ENCODE measurements around the gene LBP.
"Not testable (repeated sequence)": the region's sequence is repeated elsewhere in the genome, so short reads cannot be mapped to it uniquely, and the experiment has no call there.

The LBP gene

DNA sequence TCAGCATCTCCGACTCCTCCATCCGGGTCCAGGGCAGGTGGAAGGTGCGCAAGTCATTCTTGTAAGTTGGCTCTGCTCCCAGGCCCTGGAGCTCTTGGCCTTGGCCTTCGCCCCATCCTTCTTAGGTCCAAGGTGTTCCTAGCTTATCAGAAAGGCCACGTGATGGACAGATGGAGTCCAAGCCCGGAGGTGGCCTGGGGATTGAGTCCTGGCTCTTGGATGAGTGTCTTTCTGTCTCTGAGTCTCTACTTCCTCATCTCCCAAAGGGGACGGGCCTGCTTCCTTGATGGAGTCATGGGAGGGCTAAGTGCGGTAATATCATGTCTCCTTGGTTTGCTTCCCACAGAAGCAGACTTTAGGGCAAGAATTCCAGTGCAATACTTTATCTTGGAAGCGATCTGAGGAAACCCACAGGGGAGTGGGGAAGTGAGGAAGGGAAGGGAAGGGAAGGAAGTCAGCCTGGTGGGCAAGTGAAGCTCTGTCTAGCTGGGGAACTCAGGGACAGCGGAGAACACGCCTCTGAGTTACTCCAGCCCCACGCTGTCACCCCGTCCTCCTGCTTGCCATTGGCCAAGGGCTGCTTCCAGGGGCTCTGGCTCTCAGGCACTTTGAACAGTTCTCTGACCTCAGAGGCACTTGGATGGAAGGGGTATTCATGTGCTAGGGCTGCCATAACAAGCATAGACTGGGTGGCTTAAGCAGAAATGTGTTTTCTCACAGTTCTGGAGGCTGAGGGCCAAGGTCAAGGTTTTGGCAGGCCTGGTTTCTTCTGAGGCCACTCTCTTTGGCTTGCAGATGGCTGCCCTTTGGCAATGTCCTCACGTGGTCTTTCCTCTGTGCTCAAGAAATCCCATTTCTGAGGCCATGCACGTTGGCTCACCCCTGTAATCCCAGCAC lies 4.8 kb downstream of the LBP start:
- DNase-seq, result no peak

- no peak for DNase-seq
These were observed 7.0 kb downstream of the LBP start for GRCh38 chr20:38353316-38353715.

DNA sequence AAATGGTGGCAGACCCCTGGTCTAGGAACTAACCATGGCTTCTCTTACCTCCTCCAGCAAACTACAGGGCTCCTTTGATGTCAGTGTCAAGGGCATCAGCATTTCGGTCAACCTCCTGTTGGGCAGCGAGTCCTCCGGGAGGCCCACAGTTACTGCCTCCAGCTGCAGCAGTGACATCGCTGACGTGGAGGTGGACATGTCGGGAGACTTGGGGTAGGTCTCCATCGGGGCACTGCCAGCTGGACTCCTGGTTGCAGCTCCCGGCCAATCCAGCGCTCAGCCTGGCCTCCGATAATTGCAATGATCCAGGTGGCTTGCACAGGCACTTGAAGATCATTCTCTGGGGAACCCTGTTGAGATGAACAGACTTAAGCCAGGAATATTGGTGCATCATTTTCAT lies 7.9 kb downstream of the LBP start:
- DNase-seq, result no peak

DNA sequence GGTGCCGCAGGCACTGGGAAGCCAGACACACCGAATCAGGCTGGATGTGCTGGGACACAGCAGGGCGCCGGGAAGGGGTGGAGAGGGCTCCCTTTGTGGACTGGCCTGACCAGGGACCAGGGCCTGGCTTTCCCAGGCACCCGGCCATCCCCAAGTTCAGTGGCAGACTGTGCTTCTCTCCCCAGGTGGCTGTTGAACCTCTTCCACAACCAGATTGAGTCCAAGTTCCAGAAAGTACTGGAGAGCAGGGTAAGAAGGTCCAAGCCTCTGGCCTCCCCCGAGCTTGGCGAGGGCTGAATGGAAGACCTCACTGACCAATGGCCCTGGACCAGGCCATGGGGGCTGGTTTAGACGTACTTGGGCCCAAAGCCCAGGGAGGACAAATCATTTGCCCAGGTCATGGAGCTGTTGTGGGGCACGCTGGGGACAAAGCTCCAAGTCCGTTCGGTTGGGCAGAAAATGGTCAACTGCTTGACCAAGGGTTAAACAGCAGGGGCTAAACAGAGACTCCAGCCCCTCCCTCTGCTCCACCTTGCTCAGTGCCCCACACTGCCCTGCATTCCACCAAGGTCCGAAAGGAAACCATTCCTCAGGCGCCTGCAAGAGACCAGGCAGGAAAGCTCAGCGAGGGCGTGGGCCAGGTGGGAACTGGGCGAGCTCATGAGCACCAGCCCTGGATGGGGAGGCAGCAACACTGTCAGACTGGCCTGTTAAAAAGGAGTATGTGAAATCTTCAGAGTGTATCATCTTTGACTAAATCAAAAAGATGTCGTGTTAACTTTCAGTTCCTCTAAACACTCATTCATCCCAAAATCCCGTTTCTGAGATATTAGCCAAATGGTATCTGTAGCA lies 9.1 kb downstream of the LBP start:
- no peak for DNase-seq

DNA sequence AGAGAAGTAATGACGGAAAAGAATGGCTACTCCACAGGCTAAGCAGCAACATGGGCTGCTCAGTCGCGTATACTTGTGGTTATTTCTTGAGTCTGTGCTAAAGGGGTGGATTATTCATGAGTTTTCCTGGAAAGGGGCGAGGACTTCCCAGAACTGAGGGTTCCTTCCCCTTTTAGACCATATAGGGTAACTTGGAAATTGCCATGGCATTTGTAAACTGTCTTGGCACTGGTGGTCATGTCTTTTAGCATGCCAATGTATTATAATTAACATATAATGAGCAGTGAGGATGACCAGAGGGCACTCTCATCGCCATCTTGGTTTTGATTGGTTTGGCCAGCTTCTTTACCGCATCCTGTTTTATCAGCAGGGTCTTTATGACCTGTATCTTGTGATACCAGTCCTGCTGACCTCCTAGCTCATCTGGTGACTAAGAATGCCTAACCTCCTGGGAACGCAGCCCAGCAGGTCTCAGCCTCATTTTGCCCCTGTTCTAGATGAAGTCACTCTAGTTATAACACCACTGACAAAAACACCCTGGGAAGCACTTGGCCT lies 11.4 kb downstream of the LBP start:
- DNase-seq, result no peak

- DNase-seq, result no peak
These were observed 12.3 kb downstream of the LBP start for GRCh38 chr20:38358556-38358955.

GRCh38 chr20:38363004-38363747 lies 16.9 kb downstream of the LBP start:
- DNase-seq, result no peak

- DNase-seq, result no peak
These were observed 23.1 kb downstream of the LBP start for GRCh38 chr20:38369389-38369788.

- no peak for DNase-seq
These were observed 26.5 kb downstream of the LBP start for GRCh38 chr20:38372806-38373205.

- no peak for DNase-seq
These were observed 27.1 kb downstream of the LBP start for GRCh38 chr20:38373231-38373867.

DNA sequence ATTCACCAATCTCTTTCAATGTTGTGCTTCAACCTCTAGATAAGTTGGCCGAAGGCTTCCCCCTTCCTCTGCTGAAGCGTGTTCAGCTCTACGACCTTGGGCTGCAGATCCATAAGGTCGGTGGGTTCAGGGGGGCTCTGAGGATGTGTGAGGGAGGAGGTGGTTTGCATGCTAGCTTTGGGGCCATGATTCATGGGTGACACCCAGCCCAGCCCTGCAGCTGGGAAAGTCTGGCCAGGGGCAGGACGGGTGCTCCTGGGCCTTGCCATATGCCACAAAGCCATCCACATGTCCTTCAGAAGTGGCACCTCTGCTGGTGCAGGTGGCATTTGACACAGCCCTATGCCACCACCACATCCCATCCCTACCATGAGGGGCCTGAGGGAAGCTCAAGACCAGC lies 27.6 kb downstream of the LBP start:
- DNase-seq, result no peak

- no peak for DNase-seq
These were observed 30.9 kb downstream of the LBP start for GRCh38 chr20:38377039-38377685.

GRCh38 chr20:38377838-38378237 lies 31.6 kb downstream of the LBP start:
- DNase-seq, result not testable (repeated sequence)

DNA sequence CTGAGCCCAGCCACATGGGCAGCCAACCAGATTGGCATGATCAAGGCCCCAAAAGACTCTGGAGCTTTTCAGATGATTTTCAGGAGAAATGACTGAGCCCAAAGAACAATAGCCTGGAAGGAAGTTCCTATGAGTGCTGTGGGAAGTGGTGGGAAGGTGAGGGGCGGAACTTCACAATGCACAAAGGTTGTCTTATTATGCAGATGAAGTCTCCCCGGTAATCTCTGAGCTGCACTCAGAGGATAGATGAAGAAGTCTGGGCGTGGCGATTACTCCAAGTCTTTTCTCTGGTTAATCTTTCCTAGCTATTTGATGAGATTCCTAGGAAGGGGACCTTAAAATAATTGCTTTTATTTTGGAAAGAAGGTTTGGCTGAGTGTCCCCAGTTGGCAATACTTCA lies 36.9 kb downstream of the LBP start:
- no peak for DNase-seq

DNA sequence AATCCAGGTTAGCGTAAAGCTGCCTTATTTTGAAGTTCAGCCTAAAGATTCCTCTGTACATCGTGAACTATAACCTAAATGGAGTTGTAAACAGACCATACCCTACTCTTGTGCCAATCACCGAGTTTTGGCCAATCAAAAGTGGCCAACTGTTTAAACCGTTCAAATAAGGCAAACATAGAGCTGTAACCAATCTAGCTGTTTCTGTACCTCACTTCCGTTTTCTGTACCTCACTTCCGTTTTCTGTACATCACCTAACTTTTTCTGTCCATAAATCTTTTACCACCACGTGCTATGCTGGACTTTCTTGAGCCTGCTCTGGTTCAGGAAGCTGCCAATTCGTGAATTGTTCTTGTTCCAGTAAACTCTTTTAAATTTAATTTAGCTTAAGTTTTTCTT lies 39.7 kb downstream of the LBP start:
- DNase-seq, result no peak

- DNase-seq, result no peak
These were observed 40.6 kb downstream of the LBP start for GRCh38 chr20:38386851-38387250.

GRCh38 chr20:38387953-38388352 lies 41.7 kb downstream of the LBP start:
- no peak for DNase-seq

DNA sequence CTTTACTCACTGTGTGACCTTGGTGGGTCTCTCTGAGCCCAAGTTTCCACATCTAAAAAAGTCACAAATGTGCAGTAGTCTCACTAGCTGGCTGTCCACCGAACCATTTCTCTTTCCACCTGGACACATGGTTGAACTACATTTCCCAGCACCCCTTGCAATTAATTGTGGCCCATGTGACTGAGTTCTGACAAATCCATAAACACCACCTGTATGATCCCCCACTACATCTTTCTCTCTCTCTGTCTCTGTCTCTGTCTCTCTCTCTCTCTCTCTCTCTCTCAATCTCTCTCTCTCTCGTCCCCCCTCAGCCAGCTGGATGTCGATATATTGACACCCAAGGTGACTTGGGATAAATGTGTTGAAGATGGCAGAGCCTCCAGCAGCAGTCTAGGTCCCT lies 46.1 kb downstream of the LBP start:
- no peak for DNase-seq

- DNase-seq, result no peak
These were observed 47.0 kb downstream of the LBP start for GRCh38 chr20:38393259-38393658.

DNA sequence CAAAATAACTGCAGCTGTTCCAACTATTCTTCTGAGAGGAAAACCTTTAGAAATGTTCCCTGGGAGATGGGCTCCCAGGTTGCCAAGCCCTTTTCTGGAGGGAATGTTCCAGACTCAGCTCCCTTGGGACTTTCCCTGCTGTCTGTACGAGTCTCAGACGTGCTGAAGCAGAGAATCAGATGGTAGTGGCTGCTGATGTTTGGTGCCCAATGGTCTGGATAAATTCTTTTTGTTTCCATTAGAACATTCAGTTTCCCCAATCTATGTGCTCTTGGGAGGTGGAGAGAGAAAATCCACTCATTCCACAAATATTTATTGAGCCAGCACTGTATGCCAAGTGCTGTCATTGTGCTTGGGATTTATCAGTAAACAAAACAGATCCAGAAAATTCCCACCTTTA lies 48.9 kb downstream of the LBP start:
- DNase-seq, result no peak

GRCh38 chr20:38395751-38396395 lies 49.6 kb downstream of the LBP start:
- DNase-seq, result not testable (repeated sequence)

All from NCI-H187 treated with DMSO at 0.1 percent for 48 hours (cell line).